ENCODE data around the gene ZMYM3. TPM values are rescaled to one million over a fixed set of nuclear protein-coding genes. Genes with fewer than 3 reads are reported as not detected.

ZMYM3 gene
- total RNA-seq, 4 donors from 2014 or later: 10.3 to 17.3 (median 15.5) TPM

DNA sequence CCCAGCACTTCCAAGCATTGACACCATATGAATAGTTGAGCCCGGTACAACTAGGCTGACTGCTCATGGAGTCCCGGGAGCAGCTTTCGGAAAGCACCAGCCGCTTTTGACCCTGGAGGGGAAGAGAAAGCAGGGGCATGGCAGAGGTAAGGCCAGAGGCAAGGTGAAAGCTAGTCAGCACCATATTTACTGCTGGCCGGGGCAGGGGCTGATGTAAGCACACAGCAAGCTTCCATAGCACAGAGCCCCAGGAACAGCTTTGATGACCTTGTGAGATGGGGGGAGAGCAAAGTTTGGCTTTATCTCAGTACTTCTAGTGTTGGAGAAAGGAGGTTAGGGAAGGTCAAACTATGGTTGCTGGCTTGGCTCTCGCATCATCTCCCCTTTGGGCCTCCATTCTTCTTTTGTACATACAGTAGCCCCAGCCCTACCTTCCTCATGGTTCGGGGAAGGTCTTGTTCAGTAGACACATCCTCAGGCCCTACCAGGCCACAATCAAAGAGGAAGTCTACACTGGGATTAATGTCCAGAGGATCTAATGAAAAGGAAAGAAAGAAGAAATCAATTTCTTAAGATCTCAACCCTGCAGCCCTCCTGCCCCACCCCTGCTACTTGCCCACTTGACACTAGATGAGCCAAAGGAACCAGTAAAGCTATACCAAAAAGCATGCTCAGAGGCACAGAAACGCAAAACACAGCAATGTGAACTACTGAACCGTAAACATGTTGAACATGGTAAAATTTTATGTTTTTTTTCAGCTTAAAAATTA, 9.4 kb downstream of the ZMYM3 start:
- Histone ChIP-seq H3K4me3 (no peak overlapping the region), H3K27ac (no peak overlapping the region), H3K36me3 (peaks cover 0 to 69% (median 0%) of the 10 kb centered on the region in 3 donors), H3K4me1 (no peaks in the 10 kb centered on the region), H3K27me3 (no peaks in the 10 kb centered on the region), H3K9me3 (no peaks in the 10 kb centered on the region)
- DNase-seq: no peak
- TF ChIP-seq, protein P1, sequence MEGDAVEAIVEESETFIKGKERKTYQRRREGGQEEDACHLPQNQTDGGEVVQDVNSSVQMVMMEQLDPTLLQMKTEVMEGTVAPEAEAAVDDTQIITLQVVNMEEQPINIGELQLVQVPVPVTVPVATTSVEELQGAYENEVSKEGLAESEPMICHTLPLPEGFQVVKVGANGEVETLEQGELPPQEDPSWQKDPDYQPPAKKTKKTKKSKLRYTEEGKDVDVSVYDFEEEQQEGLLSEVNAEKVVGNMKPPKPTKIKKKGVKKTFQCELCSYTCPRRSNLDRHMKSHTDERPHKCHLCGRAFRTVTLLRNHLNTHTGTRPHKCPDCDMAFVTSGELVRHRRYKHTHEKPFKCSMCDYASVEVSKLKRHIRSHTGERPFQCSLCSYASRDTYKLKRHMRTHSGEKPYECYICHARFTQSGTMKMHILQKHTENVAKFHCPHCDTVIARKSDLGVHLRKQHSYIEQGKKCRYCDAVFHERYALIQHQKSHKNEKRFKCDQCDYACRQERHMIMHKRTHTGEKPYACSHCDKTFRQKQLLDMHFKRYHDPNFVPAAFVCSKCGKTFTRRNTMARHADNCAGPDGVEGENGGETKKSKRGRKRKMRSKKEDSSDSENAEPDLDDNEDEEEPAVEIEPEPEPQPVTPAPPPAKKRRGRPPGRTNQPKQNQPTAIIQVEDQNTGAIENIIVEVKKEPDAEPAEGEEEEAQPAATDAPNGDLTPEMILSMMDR (IDR thresholded peaks at IDR 0.05): no peak
- TF ChIP-seq POLR2A (IDR thresholded peaks at IDR 0.05): no peak

DNA sequence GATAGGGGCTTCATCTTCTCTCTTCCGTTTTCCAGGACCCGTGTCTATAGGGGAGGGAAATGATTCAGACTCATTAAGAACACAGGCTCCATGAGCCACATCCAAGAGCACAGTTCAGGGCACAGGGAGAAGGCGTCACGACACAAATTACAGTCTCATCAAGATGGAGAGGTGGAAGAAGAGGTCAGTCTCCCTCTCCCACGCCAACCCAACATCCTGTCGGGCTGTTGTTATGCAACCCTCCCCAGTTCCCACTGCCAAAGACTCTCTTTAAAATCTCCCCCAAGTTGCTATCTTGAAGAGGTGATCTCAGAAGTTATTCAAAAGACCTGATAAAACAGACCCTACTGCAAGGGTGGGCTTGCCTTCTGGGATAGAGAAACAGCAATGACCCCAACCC, 12.6 kb downstream of the ZMYM3 start:
- TF ChIP-seq, protein P1 (IDR thresholded peaks at IDR 0.05): no peak
- TF ChIP-seq POLR2A (IDR thresholded peaks at IDR 0.05): no peak
- peaks cover 0 to 44% (median 0%) of the 10 kb centered on the region in 3 donors for H3K36me3 ChIP-seq
- H3K27ac ChIP-seq: no peak overlapping the region
- DNase-seq: no peak
- H3K4me3 ChIP-seq: no peak overlapping the region
- H3K4me1 ChIP-seq: no peaks in the 10 kb centered on the region
- H3K27me3 ChIP-seq: no peaks in the 10 kb centered on the region
- H3K9me3 ChIP-seq: no peaks in the 10 kb centered on the region

DNA sequence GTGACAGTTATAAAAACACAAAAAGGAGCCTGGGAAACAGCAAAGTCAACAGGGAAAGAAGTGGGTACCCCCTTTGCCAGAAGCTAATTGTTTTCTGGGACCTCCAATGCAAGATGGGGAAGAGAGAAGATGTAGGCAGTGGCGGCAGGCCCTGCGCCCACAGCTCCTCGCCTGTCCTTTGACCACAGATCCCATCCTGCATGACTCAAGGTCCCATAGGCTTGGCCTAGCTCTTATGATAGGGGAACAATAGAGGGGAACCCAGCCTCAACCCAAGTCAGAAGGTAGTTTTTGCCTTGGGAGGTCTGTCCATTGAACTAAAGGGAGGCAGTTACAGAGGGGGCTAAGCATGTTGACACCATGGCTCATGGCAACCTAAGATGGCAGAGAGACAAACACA, 14.2 kb downstream of the ZMYM3 start:
- TF ChIP-seq, protein P1 (IDR thresholded peaks at IDR 0.05): no peak
- TF ChIP-seq POLR2A (IDR thresholded peaks at IDR 0.05): no peak
- Histone ChIP-seq H3K36me3 (peaks cover 0 to 35% (median 0%) of the 10 kb centered on the region in 3 donors), H3K4me3 (no peak overlapping the region)

DNA sequence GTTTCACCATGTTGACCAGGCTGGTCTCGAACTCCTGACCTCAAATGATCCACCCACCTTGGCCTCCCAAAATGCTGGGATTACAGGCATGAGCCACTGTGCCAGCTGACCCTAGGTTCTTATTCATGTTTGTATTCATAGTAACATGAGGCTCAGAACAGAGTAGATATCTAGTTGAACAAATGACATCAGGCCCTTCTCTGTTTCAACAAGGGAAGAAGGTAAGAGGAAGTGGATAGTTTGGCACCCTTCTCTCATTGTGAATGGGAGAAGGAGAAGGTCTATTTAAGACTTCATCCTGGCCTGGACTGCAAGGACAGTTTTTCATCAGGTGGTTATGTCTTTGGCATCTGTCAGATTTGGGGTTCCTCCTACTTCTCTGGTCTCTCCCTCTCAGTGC, 17.1 kb downstream of the ZMYM3 start:
- TF ChIP-seq, protein P1 (IDR thresholded peaks at IDR 0.05): no peak
- TF ChIP-seq POLR2A (IDR thresholded peaks at IDR 0.05): no peak
- peaks cover 0 to 8% (median 0%) of the 10 kb centered on the region in 3 donors for H3K36me3 ChIP-seq
- H3K9me3 ChIP-seq: no peaks in the 10 kb centered on the region
- no peak overlapping the region for H3K4me3 ChIP-seq
- DNase-seq: no peak
- H3K4me1 ChIP-seq: no peaks in the 10 kb centered on the region
- H3K27me3 ChIP-seq: no peaks in the 10 kb centered on the region
- H3K27ac ChIP-seq: no peak overlapping the region

More for the DNA sequence above, 14.2 kb downstream of the ZMYM3 start:
- no peaks in the 10 kb centered on the region for H3K27me3 ChIP-seq
- no peaks in the 10 kb centered on the region for H3K4me1 ChIP-seq
- no peak overlapping the region for H3K27ac ChIP-seq
- no peak for DNase-seq
- H3K9me3 ChIP-seq: no peaks in the 10 kb centered on the region

DNA sequence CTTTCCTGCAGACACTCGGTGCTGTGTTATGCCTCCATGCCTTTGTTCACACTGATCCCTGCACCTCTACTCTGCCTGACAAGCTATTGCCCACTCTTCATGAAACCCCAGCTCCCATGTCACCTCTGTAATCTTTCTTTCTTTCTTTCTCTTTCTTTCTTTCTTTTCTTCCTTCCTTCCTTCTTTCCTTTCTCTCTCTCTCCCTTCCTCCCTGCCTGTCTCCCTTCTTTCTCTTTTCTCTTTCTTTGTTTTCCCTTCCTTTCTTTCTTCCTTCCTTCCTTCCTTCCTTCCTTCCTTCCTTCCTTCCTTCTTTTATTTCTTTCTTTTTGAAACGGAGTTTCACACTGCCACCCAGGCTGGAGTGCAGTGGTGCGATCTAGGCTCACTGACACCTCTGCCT, 18.5 kb downstream of the ZMYM3 start:
- H3K27ac ChIP-seq: no peak overlapping the region
- DNase-seq: no peak

More for the DNA sequence above, 18.5 kb downstream of the ZMYM3 start:
- no peaks in the 10 kb centered on the region for H3K9me3 ChIP-seq
- no peak for TF ChIP-seq POLR2A (IDR thresholded peaks at IDR 0.05)
- TF ChIP-seq, protein P1 (IDR thresholded peaks at IDR 0.05): no peak
- H3K4me3 ChIP-seq: no peak overlapping the region
- H3K4me1 ChIP-seq: no peaks in the 10 kb centered on the region
- no peaks in the 10 kb centered on the region for H3K36me3 ChIP-seq
- no peaks in the 10 kb centered on the region for H3K27me3 ChIP-seq
